IMR-90 (cell line): ENCODE measurements around the gene TTC7B. TPM values are rescaled to one million over a fixed set of nuclear protein-coding genes. Genes with fewer than 3 reads are reported as not detected.

Experiments
- ATAC-seq: fragments of 200-7000 bp; cut with Tn5 transposase; 2 replicates; pipeline ENCODE4 v1.9.1; 2020; ENCODE audit warnings: low read depth, mild to moderate bottlenecking, moderate library complexity
- BruUV-seq: library from RNA; stranded (reverse); fragments of 400-500 nt; replicated peaks from 2 replicates; lab custom pipeline; 2021; lab: Mats Ljungman, UMichigan
- CTCF ChIA-PET: fragments of 300-600 bp; formaldehyde crosslinking; extraction: SDS; loops from one replicate; lab custom pipeline; 2021; ENCODE audit warnings: antibody characterized with exemption; lab: Yijun Ruan, JAX
- POLR2A ChIA-PET: fragments of 300-600 bp; sonication (Branson Sonifier 250); formaldehyde crosslinking; loops from one replicate; lab custom pipeline; 2022; ENCODE audit warnings: antibody characterized with exemption; ENCODE audit not compliant: unreplicated experiment; lab: Charles Lee
- DNase-seq: peaks from one replicate; pipeline ENCODE4 v3.0.0; 2013
- H2AFZ ChIP-seq: replicated peaks from 2 replicates; pipeline ENCODE3; 2013; ENCODE audit warnings: low read length, mild to moderate bottlenecking; ENCODE audit not compliant: poor library complexity
- H2AK5ac ChIP-seq: 2 replicates; pipeline ENCODE4 v1.6.1; 2013; ENCODE audit warnings: low read depth, low read length, inconsistent platforms
- H2AK9ac ChIP-seq: replicated peaks from 2 replicates; pipeline ENCODE3; 2013; ENCODE audit warnings: mild to moderate bottlenecking, low read depth, low read length, moderate library complexity; ENCODE audit not compliant: poor library complexity
- H2BK120ac ChIP-seq: 2 replicates; pipeline ENCODE4 v1.6.1; 2013; ENCODE audit warnings: low read depth, low read length, inconsistent platforms
- H2BK15ac ChIP-seq: 3 replicates; pipeline ENCODE4 v1.6.1; 2013; ENCODE audit warnings: low read depth, low read length, inconsistent platforms
- H2BK20ac ChIP-seq: 2 replicates; pipeline ENCODE4 v1.6.1; 2013; ENCODE audit warnings: low read depth, mild to moderate bottlenecking, inconsistent platforms, low read length, moderate library complexity
- H2BK5ac ChIP-seq: 2 replicates; pipeline ENCODE4 v1.6.1; 2013; ENCODE audit warnings: mild to moderate bottlenecking, low read depth, low read length, inconsistent platforms; ENCODE audit not compliant: poor library complexity, severe bottlenecking
- H3K14ac ChIP-seq: replicated peaks from 2 replicates; pipeline ENCODE4 v1.6.1; 2013; ENCODE audit warnings: low read depth, low read length, inconsistent platforms
- H3K18ac ChIP-seq: 2 replicates; pipeline ENCODE4 v1.6.1; 2013; ENCODE audit warnings: low read depth, low read length, control low read depth
- H3K23ac ChIP-seq: 2 replicates; pipeline ENCODE4 v1.6.1; 2013; ENCODE audit warnings: low read depth, low read length, inconsistent platforms
- H3K27ac ChIP-seq: 2 replicates; pipeline ENCODE4 v1.5.1; 2013; ENCODE audit warnings: mild to moderate bottlenecking, control low read depth, low read length; ENCODE audit not compliant: insufficient read depth
- H3K27me3 ChIP-seq: 2 replicates; pipeline ENCODE4 v1.6.1; 2013; ENCODE audit warnings: low read length; ENCODE audit not compliant: control insufficient read depth, insufficient read depth
- H3K36me3 ChIP-seq: 2 replicates; pipeline ENCODE4 v1.6.1; 2013; ENCODE audit warnings: low read length, mixed read lengths; ENCODE audit not compliant: control insufficient read depth, insufficient read depth
- H3K4ac ChIP-seq: 2 replicates; pipeline ENCODE4 v1.6.1; 2013; ENCODE audit warnings: low read depth, low read length, inconsistent platforms
- H3K4me1 ChIP-seq: 2 replicates; pipeline ENCODE4 v1.6.1; 2013; ENCODE audit warnings: low read length, mixed read lengths; ENCODE audit not compliant: control insufficient read depth, insufficient read depth
- H3K4me2 ChIP-seq: 2 replicates; pipeline ENCODE4 v1.6.1; 2013; ENCODE audit warnings: low read depth, mild to moderate bottlenecking, control low read depth, low read length, moderate library complexity
- H3K4me3 ChIP-seq: 2 replicates; pipeline ENCODE4 v1.5.1; 2013; ENCODE audit warnings: low read depth, mild to moderate bottlenecking, control low read depth, low read length, moderate library complexity; ENCODE audit not compliant: insufficient read depth
- H3K56ac ChIP-seq: 2 replicates; pipeline ENCODE4 v1.6.1; 2013; ENCODE audit warnings: low read length, inconsistent platforms; ENCODE audit not compliant: insufficient read depth; ENCODE audit errors: extremely low read depth
- H3K79me1 ChIP-seq, 2 experiments: 2 replicates each; pipeline ENCODE4 v1.6.1; 2013; ENCODE audit warnings: low read length in 2 of 2, inconsistent platforms in 1 of 2, low read depth in 1 of 2
- H3K9ac ChIP-seq: 2 replicates; pipeline ENCODE4 v1.6.1; 2013; ENCODE audit warnings: low read depth, low read length, control low read depth
- H3K9me1 ChIP-seq: 2 replicates; pipeline ENCODE4 v1.6.1; 2013; ENCODE audit warnings: low read length, inconsistent platforms; ENCODE audit not compliant: insufficient read depth
- H3K9me3 ChIP-seq: 2 replicates; pipeline ENCODE4 v1.6.1; 2013; ENCODE audit warnings: low read length; ENCODE audit not compliant: control insufficient read depth, insufficient read depth
- H4K20me1 ChIP-seq: 2 replicates; pipeline ENCODE4 v1.6.1; 2013; ENCODE audit warnings: low read length, inconsistent platforms; ENCODE audit not compliant: insufficient read depth
- H4K5ac ChIP-seq: 2 replicates; pipeline ENCODE4 v1.6.1; 2013; ENCODE audit warnings: mild to moderate bottlenecking, low read depth, low read length, control low read depth
- H4K8ac ChIP-seq, 2 experiments: 2 replicates each; pipeline ENCODE4 v1.6.1; 2013; ENCODE audit warnings: low read depth in 2 of 2, low read length in 2 of 2, control low read depth in 1 of 2, inconsistent platforms in 1 of 2
- H4K91ac ChIP-seq: 2 replicates; pipeline ENCODE4 v1.6.1; 2013; ENCODE audit warnings: low read depth, low read length, inconsistent platforms; ENCODE audit not compliant: insufficient read depth
- BHLHE40 ChIP-seq: fragments of 150-350 bp; IDR thresholded peaks from 2 replicates; pipeline ENCODE4 v1.6.1; 2016; ENCODE audit warnings: mild to moderate bottlenecking, low read depth, low read length
- CEBPB ChIP-seq: IDR thresholded peaks from 2 replicates; pipeline ENCODE4 v1.6.1; 2012; ENCODE audit warnings: low read depth, low read length, improper control_type of control experiment
- CHD1 ChIP-seq: IDR thresholded peaks from 2 replicates; pipeline ENCODE4 v1.6.1; 2012; ENCODE audit warnings: low read depth, low read length, improper control_type of control experiment
- FOS ChIP-seq: fragments of 150-350 bp; IDR thresholded peaks from 2 replicates; pipeline ENCODE4 v1.6.1; 2016; ENCODE audit warnings: low read depth, low read length
- MAFK ChIP-seq: IDR thresholded peaks from 2 replicates; pipeline ENCODE4 v1.6.1; 2012; ENCODE audit warnings: low read depth, low read length, improper control_type of control experiment
- MAZ ChIP-seq: IDR thresholded peaks from 2 replicates; pipeline ENCODE4 v1.6.1; 2012; ENCODE audit warnings: low read depth, mild to moderate bottlenecking, low read length, improper control_type of control experiment, moderate library complexity, borderline replicate concordance
- MXI1 ChIP-seq: IDR thresholded peaks from 2 replicates; pipeline ENCODE4 v1.6.1; 2012; ENCODE audit warnings: low read depth, mild to moderate bottlenecking, low read length, moderate library complexity, borderline replicate concordance
- NFE2L2 ChIP-seq: fragments of 150-350 bp; IDR thresholded peaks from 2 replicates; pipeline ENCODE4 v1.6.1; 2016; ENCODE audit warnings: low read depth, mild to moderate bottlenecking, low read length
- POLR2A ChIP-seq: IDR thresholded peaks from 2 replicates; pipeline ENCODE4 v1.6.1; 2012; ENCODE audit warnings: mild to moderate bottlenecking, low read depth, low read length
- RAD21 ChIP-seq: IDR thresholded peaks from 2 replicates; pipeline ENCODE4 v1.6.1; 2012; ENCODE audit warnings: low read length, improper control_type of control experiment
- RCOR1 ChIP-seq: IDR thresholded peaks from 2 replicates; pipeline ENCODE4 v1.6.1; 2012; ENCODE audit warnings: mild to moderate bottlenecking, low read length, improper control_type of control experiment; ENCODE audit not compliant: insufficient replicate concordance
- RFX5 ChIP-seq: IDR thresholded peaks from 2 replicates; pipeline ENCODE4 v1.8.0; 2012; ENCODE audit warnings: low read depth, mild to moderate bottlenecking, low read length, moderate library complexity
- SMC3 ChIP-seq: fragments of 150-350 bp; IDR thresholded peaks from 2 replicates; pipeline ENCODE4 v1.6.1; 2016; ENCODE audit warnings: low read depth, mild to moderate bottlenecking, antibody characterized with exemption, low read length, moderate library complexity
- WGBS, 2 experiments: methylation state at CpG; one replicate each; pipeline versions ENCODE4 v1.1.5 to v1.1.7; 2013; ENCODE audit warnings: missing lambda C conversion rate in 2 of 2; ENCODE audit not compliant: insufficient read length in 1 of 2; ENCODE audit errors: extremely low coverage in 2 of 2; 5-methylcytosine and 5-hydroxymethylcytosine counted together
- dilution Hi-C: fragments of 300-500 bp; cut with HindIII; formaldehyde crosslinking; loops from one replicate; pipeline ENCODE4 v1.14.3; 2018; ENCODE audit warnings: low sequenced_read_pairs; ENCODE audit not compliant: unreplicated experiment
- in situ Hi-C: fragments of 300-500 bp; cut with MboI; formaldehyde crosslinking; loops from 3 replicates; pipeline ENCODE4 v1.14.3; 2019; ENCODE audit warnings: low sequenced_read_pairs, inconsistent platforms, mixed read lengths
- intact Hi-C: fragments of 100-400 bp; cut with micrococcal nuclease; formaldehyde crosslinking; loops from 2 replicates; pipeline ENCODE4 v1.10.0; 2022
- polyA plus RNA-seq, 3 experiments: library from polyadenylated mRNA; depleted of rRNA; stranded (reverse); fragments of >200 nt; gene quantifications; 2 replicates each; pipeline ENCODE4 v1.2.3, GENCODE V29; 2012; ENCODE audit warnings: low replicate concordance in 1 of 3
- total RNA-seq: library from RNA; depleted of rRNA; stranded (reverse); fragments of >200 nt; gene quantifications from 2 replicates; pipeline ENCODE4 v1.2.3, GENCODE V29; 2012
- TF ChIP-seq, protein P1 (sequence below): fragments of 150-350 bp; IDR thresholded peaks from 2 replicates; pipeline ENCODE4 v1.6.1; 2017; ENCODE audit warnings: mild to moderate bottlenecking, antibody characterized with exemption, low read length, low read depth
- TF ChIP-seq, protein P2 (sequence below): conservative IDR thresholded peaks from 2 replicates; pipeline ENCODE4 v1.5.1; 2012; ENCODE audit warnings: mild to moderate bottlenecking, low read depth, low read length, improper control_type of control experiment
- TF ChIP-seq, protein P3 (sequence below): fragments of 150-350 bp; IDR thresholded peaks from 2 replicates; pipeline ENCODE4 v1.6.1; 2016; ENCODE audit warnings: low read depth, mild to moderate bottlenecking, low read length, moderate library complexity, borderline replicate concordance

The TTC7B gene
- total and polyA plus RNA-seq, 2 of the 4 experiments (the other 2 are of a cell fraction), result 18.1 to 35.3 TPM

DNA sequence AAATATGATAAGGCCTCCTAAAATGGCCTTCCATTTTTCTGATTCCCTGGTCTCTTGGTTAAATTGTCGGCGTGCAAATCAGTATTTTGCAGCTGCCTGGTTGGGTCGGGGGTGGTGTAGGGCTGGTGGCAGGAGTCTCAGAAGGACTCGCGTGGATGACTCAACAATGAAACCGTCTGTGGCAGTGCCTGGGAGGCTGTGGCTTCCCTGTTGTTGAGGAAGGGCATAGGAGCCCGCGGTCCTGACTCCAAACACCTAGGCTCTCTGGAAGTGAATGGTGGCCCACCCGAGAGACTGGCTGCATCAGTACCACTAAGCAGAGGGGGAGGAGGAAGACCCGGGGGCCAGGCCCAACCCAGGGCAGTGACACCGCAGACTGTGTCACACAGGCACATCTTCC is 207.9 kb downstream of the TTC7B start:
- no peak for TF ChIP-seq POLR2A
- TF ChIP-seq NFE2L2, result no peak
- no peak for TF ChIP-seq RCOR1
- no peak for TF ChIP-seq SMC3
- TF ChIP-seq RFX5, result no peak
- no peak for TF ChIP-seq MAFK
- TF ChIP-seq, protein P1, sequence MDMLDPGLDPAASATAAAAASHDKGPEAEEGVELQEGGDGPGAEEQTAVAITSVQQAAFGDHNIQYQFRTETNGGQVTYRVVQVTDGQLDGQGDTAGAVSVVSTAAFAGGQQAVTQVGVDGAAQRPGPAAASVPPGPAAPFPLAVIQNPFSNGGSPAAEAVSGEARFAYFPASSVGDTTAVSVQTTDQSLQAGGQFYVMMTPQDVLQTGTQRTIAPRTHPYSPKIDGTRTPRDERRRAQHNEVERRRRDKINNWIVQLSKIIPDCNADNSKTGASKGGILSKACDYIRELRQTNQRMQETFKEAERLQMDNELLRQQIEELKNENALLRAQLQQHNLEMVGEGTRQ, result no peak
- TF ChIP-seq MXI1, result no peak
- no peak for TF ChIP-seq FOS
- TF ChIP-seq, protein P2, sequence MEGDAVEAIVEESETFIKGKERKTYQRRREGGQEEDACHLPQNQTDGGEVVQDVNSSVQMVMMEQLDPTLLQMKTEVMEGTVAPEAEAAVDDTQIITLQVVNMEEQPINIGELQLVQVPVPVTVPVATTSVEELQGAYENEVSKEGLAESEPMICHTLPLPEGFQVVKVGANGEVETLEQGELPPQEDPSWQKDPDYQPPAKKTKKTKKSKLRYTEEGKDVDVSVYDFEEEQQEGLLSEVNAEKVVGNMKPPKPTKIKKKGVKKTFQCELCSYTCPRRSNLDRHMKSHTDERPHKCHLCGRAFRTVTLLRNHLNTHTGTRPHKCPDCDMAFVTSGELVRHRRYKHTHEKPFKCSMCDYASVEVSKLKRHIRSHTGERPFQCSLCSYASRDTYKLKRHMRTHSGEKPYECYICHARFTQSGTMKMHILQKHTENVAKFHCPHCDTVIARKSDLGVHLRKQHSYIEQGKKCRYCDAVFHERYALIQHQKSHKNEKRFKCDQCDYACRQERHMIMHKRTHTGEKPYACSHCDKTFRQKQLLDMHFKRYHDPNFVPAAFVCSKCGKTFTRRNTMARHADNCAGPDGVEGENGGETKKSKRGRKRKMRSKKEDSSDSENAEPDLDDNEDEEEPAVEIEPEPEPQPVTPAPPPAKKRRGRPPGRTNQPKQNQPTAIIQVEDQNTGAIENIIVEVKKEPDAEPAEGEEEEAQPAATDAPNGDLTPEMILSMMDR, result no peak
- no peak for TF ChIP-seq MAZ
- TF ChIP-seq CEBPB, result no peak
- TF ChIP-seq CHD1, result no peak
- TF ChIP-seq BHLHE40, result no peak
- TF ChIP-seq, protein P3, sequence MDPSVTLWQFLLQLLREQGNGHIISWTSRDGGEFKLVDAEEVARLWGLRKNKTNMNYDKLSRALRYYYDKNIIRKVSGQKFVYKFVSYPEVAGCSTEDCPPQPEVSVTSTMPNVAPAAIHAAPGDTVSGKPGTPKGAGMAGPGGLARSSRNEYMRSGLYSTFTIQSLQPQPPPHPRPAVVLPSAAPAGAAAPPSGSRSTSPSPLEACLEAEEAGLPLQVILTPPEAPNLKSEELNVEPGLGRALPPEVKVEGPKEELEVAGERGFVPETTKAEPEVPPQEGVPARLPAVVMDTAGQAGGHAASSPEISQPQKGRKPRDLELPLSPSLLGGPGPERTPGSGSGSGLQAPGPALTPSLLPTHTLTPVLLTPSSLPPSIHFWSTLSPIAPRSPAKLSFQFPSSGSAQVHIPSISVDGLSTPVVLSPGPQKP, result no peak
- no peak for TF ChIP-seq RAD21
- ChIA-PET CTCF (no interaction called here), POLR2A (no interaction called here)
- H3K4me2 ChIP-seq, result no peak overlapping the region
- no peaks in the 10 kb centered on the region for H3K9me3 ChIP-seq
- no peaks in the 10 kb centered on the region for H3K79me1 ChIP-seq
- H2BK15ac ChIP-seq, result no peak overlapping the region
- no TSS peak for BruUV-seq
- no peak overlapping the region for H2BK5ac ChIP-seq
- dilution Hi-C loops, result no loop called here
- peaks cover 3% of the 10 kb centered on the region; the same call in 1 of the 2 replicates for H3K4me1 ChIP-seq
- no peak overlapping the region for H2BK120ac ChIP-seq
- no peak overlapping the region for H4K91ac ChIP-seq
- in situ Hi-C loops, result no loop called here
- no peak overlapping the region for H4K5ac ChIP-seq
- H3K56ac ChIP-seq, result no peak overlapping the region
- H4K8ac ChIP-seq, result no peak overlapping the region
- no peak overlapping the region for H3K14ac ChIP-seq
- H3K36me3 ChIP-seq, result peaks cover 2% of the 10 kb centered on the region; the same call in 1 of the 2 replicates
- H2BK20ac ChIP-seq, result no peak overlapping the region
- no peaks in the 10 kb centered on the region for H3K9me1 ChIP-seq
- WGBS, 2 experiments, result no CpG with 5 or more reads among the region's 11 CpGs
- H3K23ac ChIP-seq, result no peak overlapping the region
- no peaks in the 10 kb centered on the region for H3K27me3 ChIP-seq
- no peak overlapping the region for H2AK9ac ChIP-seq
- no peak overlapping the region for H3K4ac ChIP-seq
- H3K18ac ChIP-seq, result no peak overlapping the region
- H3K9ac ChIP-seq, result no peak overlapping the region
- no peak overlapping the region for H2AK5ac ChIP-seq
- ATAC-seq (no peak), DNase-seq (no peak)
- intact Hi-C loops, result no loop called here
- H3K27ac ChIP-seq, result no peak overlapping the region
- H4K20me1 ChIP-seq, result no peaks in the 10 kb centered on the region
- no peak overlapping the region for H3K4me3 ChIP-seq
- no peak overlapping the region for H2AFZ ChIP-seq
